GM12892 (cell line): ENCODE measurements around the gene TAS1R3.

Source experiments
- POLR2A ChIP-seq: IDR thresholded peaks from 2 replicates; pipeline ENCODE4 v1.6.1; 2011; ENCODE audit warnings: low read depth, low read length, control low read depth
- POLR2AphosphoS5 ChIP-seq: IDR thresholded peaks from 2 replicates; pipeline ENCODE4 v1.6.1; 2011; ENCODE audit warnings: low read depth, low read length, control low read depth
- TAF1 ChIP-seq: IDR thresholded peaks from 2 replicates; pipeline ENCODE4 v1.6.1; 2011; ENCODE audit warnings: low read depth, mild to moderate bottlenecking, control low read depth, low read length, borderline replicate concordance

GRCh38 chr1:1282998-1283397, 48.1 kb upstream of the TAS1R3 start:
- no peak for TF ChIP-seq POLR2A
- TF ChIP-seq POLR2AphosphoS5, result no peak
- TF ChIP-seq TAF1, result no peak
